Middle frontal gyrus (tissue), 1 donor: ENCODE results near the gene SPTBN4.
A peak's percentile ranks its signal among the peaks of the same experiment; 100 is the strongest.
"Not testable (repeated sequence)": the region's sequence is repeated elsewhere in the genome, so short reads cannot be mapped to it uniquely, and the experiment has no call there.

Experiments
- DNase-seq: peaks from one replicate; pipeline ENCODE4 v3.0.0-alpha.2; 2015; ENCODE audit warnings: low spot score; ENCODE audit errors: extremely low spot score

SPTBN4 gene

DNA sequence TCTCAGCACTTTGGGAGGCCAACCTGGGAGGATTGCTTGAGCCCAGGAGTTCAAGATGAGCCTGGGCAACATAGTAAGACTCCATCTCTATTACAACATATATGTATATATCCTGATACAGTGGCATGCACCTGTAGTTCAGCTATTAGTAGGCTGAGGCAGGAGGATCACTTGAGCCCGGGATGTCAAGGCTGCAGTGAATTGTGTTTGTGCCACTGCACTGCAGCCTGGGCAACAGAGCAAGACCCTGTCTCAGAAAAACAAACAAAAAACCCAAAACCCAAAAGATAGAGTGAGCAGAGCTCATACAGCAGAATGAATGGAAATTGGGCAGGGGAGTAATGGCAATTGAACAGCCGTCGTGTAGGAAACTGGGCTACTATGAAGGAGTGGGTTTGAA is 92.6 kb downstream of the SPTBN4 start:
- DNase-seq, result no peak

DNA sequence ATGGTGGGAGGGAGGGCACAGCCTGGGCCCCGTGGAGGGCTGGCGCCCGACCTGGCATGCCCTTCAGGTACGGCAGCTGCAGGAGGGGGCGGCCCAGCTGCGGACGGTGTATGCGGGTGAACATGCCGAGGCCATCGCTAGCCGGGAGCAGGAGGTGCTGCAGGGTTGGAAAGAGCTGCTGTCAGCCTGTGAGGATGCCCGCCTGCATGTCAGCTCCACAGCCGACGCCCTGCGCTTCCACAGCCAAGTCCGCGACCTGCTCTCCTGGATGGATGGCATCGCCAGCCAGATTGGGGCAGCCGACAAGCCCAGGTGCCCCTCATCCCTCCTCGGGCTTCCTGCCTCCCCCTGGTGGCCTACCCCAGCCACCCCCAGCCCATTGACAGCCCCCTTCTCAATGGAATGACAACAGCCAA is 93.3 kb downstream of the SPTBN4 start:
- no peak for DNase-seq

DNA sequence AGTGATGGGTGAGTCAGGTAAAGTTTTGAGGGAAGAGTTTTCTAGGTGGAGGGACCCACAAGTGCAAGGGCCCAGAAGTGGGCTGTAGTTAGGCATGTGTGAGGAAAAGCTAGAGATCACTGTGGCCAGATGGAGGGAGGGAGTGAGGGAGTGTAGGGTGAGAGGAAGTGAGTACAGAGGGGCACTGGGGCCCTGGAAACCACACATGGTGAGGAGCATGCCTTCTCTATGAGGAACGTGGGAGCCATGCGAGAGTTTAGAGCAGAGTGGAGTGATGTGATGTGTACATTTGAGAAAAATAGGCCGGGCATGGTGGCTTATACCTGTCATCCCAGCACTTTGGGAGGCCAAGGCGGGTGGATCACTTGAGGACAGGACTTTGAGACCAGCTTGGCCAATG is 95.1 kb downstream of the SPTBN4 start:
- DNase-seq, result no peak

GRCh38 chr19:40564535-40564934 is 97.7 kb downstream of the SPTBN4 start:
- not testable (repeated sequence) for DNase-seq

DNA sequence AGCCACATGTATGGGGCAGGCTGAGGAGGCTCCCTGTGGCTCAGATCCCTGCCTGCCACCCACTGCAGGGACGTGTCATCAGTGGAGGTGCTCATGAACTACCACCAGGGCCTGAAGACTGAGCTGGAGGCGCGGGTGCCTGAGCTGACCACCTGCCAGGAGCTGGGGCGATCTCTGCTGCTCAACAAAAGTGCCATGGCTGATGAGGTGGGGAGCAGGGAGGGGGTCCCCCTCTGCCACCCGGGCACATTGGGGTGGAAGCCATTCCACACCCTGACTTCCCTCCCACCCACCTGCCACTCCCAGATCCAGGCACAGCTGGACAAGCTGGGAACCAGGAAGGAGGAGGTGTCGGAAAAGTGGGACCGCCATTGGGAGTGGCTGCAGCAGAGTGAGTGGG is 98.6 kb downstream of the SPTBN4 start:
- no peak for DNase-seq

- no peak for DNase-seq
Measured at GRCh38 chr19:40565910-40566495, 99.2 kb downstream of the SPTBN4 start.

DNA sequence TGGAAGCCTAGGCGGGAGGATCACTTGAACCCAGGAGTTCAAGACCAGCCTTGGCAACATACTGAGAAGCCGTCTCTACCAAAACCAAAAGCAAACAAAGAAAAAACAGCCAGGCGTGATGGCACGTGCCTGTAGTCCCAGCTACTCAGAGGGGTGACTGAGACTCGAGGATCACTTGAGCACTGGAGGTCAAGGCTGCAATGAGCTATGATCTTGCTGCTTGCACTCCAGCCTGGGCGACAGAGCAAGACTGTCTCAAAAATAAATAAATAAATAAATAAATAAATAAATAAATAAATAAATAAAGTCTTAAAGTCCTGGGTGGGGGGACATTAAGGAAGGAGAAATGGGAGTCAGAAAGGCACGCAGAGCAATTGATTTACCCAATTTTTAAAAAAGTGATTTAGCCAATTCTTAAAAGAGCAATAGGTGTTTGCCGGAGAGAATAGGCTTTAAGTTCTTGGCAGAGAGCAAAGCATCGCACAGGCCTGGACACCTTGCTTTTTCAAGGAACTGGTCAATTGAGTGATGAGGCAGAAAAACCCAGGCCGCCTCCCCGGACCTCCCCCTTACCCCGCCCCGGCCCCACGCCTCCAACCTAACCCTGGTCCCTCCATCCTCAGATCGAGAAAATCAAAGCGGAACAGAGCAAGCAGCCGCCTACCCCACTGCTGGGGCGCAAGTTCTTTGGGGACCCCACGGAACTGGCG is 100.4 kb downstream of the SPTBN4 start:
- no peak for DNase-seq

GRCh38 chr19:40567750-40568494 is 101.1 kb downstream of the SPTBN4 start:
- no peak for DNase-seq

DNA sequence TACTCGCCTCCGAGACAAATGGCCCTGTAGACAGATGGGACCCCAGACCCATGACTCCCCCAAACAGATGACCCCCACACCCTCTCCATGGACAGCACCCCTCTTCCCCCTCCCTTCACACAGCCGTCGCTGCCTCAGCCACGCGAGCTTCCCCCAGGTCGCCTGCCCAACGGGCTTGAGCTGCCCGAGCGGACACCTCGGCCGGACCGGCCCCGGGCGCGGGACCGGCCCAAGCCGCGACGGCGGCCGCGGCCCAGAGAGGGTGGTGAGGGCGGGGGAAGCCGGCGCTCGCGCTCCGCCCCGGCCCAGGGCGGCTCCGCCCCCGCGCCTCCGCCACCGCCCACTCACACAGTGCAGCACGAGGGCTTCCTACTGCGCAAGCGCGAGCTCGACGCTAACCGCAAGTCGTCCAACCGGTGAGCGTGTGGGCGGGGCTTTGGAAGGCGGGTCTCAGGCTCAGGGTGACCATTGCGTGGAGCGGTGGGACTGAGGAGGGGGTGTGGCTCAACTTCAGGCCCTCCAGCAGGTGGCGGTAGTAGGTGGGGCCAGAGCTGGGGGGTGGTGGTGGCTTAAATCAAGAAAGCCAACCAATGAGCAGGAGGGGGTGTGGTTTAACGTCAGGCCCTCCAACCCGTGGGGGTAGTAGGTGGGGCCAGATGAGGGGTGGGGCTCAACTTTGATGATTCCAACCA is 103.7 kb downstream of the SPTBN4 start:
- DNase-seq, result peak; percentile 96

- DNase-seq, result no peak
Measured at GRCh38 chr19:40571005-40571318, 104.2 kb downstream of the SPTBN4 start.

DNA sequence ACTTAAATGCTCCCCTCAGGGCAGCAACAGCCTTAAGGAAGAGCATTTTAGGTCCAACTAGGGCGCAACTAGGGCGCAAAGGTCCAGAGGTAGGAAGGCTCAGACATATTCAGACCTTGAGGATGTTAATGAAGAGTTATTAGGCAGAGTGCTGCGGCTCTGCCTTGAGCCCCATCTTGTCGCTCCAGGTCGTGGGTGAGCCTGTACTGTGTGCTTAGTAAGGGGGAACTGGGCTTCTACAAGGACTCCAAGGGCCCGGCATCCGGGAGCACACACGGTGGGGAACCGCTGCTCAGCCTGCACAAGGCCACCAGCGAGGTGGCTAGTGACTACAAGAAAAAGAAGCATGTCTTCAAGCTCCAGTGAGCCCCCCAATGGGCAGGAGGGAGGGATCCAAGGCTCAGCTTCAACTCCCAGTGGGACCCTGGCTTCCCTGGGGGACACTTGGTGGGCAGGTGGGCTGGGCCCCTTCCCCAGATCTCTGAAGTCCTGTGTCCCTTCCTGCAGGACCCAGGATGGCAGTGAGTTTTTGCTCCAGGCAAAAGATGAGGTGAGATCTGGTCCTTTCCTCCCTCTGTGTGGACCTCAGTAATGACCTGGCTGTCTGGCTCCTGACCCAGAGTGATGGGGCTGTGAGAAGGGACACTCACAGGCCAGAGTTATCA is 105.2 kb downstream of the SPTBN4 start:
- no peak for DNase-seq

DNA sequence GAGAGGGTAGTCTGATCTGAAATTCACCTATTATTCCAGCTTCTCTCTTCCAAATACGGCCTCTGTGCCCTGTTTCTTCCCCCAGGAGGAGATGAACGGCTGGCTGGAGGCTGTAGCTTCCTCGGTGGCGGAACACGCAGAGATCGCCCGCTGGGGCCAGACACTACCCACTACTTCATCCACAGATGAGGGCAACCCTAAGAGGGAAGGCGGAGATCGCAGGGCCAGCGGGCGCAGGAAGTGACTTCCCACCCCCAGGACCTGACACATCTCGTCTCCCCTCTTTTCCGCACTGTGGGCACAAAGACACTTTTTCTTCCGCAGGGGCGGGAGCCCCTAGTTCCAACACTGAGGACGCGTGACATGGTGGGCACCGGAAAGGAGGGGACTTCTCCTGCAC is 108.5 kb downstream of the SPTBN4 start:
- DNase-seq, result no peak

GRCh38 chr19:40576151-40576584 is 109.4 kb downstream of the SPTBN4 start:
- no peak for DNase-seq

- peak; percentile 88 for DNase-seq
Measured at GRCh38 chr19:40576585-40577451, 110.0 kb downstream of the SPTBN4 start, which contains the start of gene SHKBP1. Gene SHKBP1, plus strand, starts transcription at chr19:40576873. Its CDS starts 27 bp downstream, at chr19:40576900.

- DNase-seq, result no peak
Measured at GRCh38 chr19:40578442-40578908, 111.7 kb downstream of the SPTBN4 start.

GRCh38 chr19:40580619-40581018 is 113.8 kb downstream of the SPTBN4 start:
- no peak for DNase-seq

- DNase-seq, result no peak
Measured at GRCh38 chr19:40581531-40581930, 114.7 kb downstream of the SPTBN4 start.

GRCh38 chr19:40582467-40582866 is 115.7 kb downstream of the SPTBN4 start:
- no peak for DNase-seq

- no peak for DNase-seq
Measured at GRCh38 chr19:40583283-40583682, 116.5 kb downstream of the SPTBN4 start.

- no peak for DNase-seq
Measured at GRCh38 chr19:40584007-40584406, 117.2 kb downstream of the SPTBN4 start.
